ENCODE data around the gene MUC5B. TPM values are rescaled to one million over a fixed set of nuclear protein-coding genes. Genes with fewer than 3 reads are reported as not detected.
"Not testable (repeated sequence)": the region's sequence is repeated elsewhere in the genome, so short reads cannot be mapped to it uniquely, and the experiment has no call there.

Gene MUC5B
- total RNA-seq, 1 experiment from 2014 or later: 24.3 TPM

DNA sequence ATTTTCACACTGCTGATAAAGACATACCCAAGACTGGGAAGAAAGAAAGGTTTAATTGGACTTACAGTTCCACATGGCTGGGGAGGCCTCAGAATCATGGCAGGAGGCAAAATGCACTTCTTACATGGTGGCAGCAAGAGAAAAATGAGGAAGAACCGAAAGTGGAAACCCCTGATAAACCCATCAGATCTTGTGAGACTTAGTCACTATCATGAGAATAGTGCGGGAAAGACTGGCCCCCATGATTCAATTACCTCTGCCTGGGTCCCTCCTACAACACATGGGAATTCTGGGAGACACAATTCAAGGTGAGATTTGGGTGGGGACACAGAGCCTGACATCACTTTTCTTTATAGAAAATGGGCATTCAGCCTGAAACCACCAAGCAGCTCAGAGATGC is 44.1 kb downstream of the MUC5B start:
- H3K9me3 ChIP-seq (ENCODE audit: low read length); H3K9me2 ChIP-seq (replicated peaks; ENCODE audit: low read length); H3K9ac ChIP-seq (ENCODE audit: low read length); POLR2A ChIA-PET (ENCODE audit: unreplicated experiment); H3K27me3 ChIP-seq (ENCODE audit: low read length); H3F3A ChIP-seq (ENCODE audit: low read length, unreplicated experiment); H2AFZ ChIP-seq (ENCODE audit: low read length); BruUV-seq (replicated peaks); H3K36me3 ChIP-seq (ENCODE audit: low read depth, low read length); H3K79me2 ChIP-seq (ENCODE audit: low read length); DNase-seq; intact Hi-C loops (cut with micrococcal nuclease); H3K4me2 ChIP-seq (ENCODE audit: low read length); H4K20me1 ChIP-seq (ENCODE audit: low read length); CTCF ChIA-PET; H3K27ac ChIP-seq (ENCODE audit: low read length); H3K4me3 ChIP-seq (ENCODE audit: low read length); ATAC-seq: not testable (repeated sequence)
- peaks cover 12% of the 10 kb centered on the region for H3K4me1 ChIP-seq (ENCODE audit: insufficient read depth, low read length)

DNA sequence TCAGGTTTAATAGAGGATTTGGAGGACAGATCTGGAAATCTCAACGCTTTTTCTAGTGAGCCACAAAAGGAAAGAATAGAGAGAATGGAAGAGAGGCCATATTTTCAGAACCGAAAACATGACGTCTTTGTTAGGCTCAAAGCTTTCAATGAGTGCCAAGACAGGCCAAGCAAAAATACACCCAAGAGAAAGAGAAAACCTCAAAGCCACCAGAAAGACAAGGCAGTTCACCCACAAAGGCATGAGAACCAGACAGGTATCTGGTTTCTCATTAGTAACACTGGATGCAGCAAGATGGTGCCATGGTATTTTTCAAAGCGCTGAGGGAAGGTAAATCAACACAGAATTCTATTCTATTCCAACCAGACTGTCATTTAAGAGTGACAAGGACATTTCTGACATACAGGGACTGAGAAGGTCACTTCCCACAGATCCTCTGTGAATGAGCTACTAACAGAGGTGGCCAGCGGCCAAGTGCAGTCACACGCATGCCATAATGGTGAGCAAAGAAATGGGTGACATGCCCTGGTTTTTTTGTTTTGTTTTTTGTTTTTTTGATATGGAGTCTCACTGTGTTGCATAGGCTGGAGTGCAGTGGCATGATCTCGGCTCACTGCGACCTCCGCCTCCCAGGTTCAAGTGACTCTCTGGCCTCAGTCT is 44.7 kb downstream of the MUC5B start:
- ChIA-PET CTCF (no interaction called here), POLR2A (ENCODE audit: unreplicated experiment) (no interaction called here)
- Histone ChIP-seq H3K9me2 (replicated peaks; ENCODE audit: low read length) (no peaks in the 10 kb centered on the region), H3K36me3 (ENCODE audit: low read depth, low read length) (no peaks in the 10 kb centered on the region), H4K20me1 (ENCODE audit: low read length) (no peaks in the 10 kb centered on the region), H2AFZ (ENCODE audit: low read length) (no peak overlapping the region), H3K9me3 (ENCODE audit: low read length) (no peaks in the 10 kb centered on the region), H3K4me1 (ENCODE audit: insufficient read depth, low read length) (peaks cover 7% of the 10 kb centered on the region; the same call in 1 of the 2 replicates), H3K4me2 (ENCODE audit: low read length) (no peak overlapping the region), H3K27me3 (ENCODE audit: low read length) (no peaks in the 10 kb centered on the region), H3F3A (ENCODE audit: low read length, unreplicated experiment) (no peaks in the 10 kb centered on the region), H3K27ac (ENCODE audit: low read length) (no peak overlapping the region), H3K4me3 (ENCODE audit: low read length) (no peak overlapping the region), H3K9ac (ENCODE audit: low read length) (no peak overlapping the region), H3K79me2 (ENCODE audit: low read length) (no peaks in the 10 kb centered on the region)
- no peak for TF ChIP-seq EZH2 (IDR thresholded peaks at IDR 0.05; ENCODE audit: low read length, unreplicated experiment)
- TF ChIP-seq, protein P1, sequence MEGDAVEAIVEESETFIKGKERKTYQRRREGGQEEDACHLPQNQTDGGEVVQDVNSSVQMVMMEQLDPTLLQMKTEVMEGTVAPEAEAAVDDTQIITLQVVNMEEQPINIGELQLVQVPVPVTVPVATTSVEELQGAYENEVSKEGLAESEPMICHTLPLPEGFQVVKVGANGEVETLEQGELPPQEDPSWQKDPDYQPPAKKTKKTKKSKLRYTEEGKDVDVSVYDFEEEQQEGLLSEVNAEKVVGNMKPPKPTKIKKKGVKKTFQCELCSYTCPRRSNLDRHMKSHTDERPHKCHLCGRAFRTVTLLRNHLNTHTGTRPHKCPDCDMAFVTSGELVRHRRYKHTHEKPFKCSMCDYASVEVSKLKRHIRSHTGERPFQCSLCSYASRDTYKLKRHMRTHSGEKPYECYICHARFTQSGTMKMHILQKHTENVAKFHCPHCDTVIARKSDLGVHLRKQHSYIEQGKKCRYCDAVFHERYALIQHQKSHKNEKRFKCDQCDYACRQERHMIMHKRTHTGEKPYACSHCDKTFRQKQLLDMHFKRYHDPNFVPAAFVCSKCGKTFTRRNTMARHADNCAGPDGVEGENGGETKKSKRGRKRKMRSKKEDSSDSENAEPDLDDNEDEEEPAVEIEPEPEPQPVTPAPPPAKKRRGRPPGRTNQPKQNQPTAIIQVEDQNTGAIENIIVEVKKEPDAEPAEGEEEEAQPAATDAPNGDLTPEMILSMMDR (conservative IDR thresholded peaks at IDR 0.05; ENCODE audit: low read depth, low read length): no peak
- no peak for TF ChIP-seq EZH2phosphoT487 (IDR thresholded peaks at IDR 0.05; ENCODE audit: borderline replicate concordance, low read length)
- no TSS peak for BruUV-seq (replicated peaks)
- DNase-seq (no peak), ATAC-seq (no peak)
- intact Hi-C loops (cut with micrococcal nuclease): no loop called here

DNA sequence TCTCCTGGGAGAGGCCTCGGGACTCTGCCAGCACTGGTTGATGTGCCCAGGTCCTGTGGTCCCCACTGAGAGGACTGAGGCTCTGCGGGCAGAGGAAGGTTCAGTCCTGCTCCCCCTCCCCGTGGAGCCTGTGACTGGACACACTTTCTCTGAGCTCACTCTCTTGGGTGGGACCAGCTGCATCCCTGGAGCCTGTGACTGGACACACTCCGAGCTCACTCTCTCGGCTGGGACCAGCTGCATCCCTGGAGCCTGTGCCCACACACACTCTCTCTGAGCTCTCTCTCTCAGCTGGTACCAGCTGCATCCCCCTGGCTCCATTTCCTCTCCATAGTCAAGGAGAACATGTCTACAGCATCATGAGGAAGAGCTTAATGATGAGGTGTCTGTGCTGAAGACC is 47.1 kb downstream of the MUC5B start:
- CTCF ChIA-PET: no interaction called here
- no TSS peak for BruUV-seq (replicated peaks)
- Histone ChIP-seq H3K9ac (ENCODE audit: low read length) (no peak overlapping the region), H3K4me3 (ENCODE audit: low read length) (no peak overlapping the region), H3K79me2 (ENCODE audit: low read length) (no peaks in the 10 kb centered on the region), H3K27me3 (ENCODE audit: low read length) (no peaks in the 10 kb centered on the region), H4K20me1 (ENCODE audit: low read length) (no peaks in the 10 kb centered on the region), H3K4me1 (ENCODE audit: insufficient read depth, low read length) (no peaks in the 10 kb centered on the region), H3K9me3 (ENCODE audit: low read length) (no peaks in the 10 kb centered on the region), H3K4me2 (ENCODE audit: low read length) (no peak overlapping the region), H2AFZ (ENCODE audit: low read length) (no peak overlapping the region), H3K9me2 (replicated peaks; ENCODE audit: low read length) (no peaks in the 10 kb centered on the region), H3F3A (ENCODE audit: low read length, unreplicated experiment) (no peaks in the 10 kb centered on the region), H3K36me3 (ENCODE audit: low read depth, low read length) (no peaks in the 10 kb centered on the region), H3K27ac (ENCODE audit: low read length) (no peak overlapping the region)
- TF ChIP-seq, protein P1 (conservative IDR thresholded peaks at IDR 0.05; ENCODE audit: low read depth, low read length): no peak
- no peak for TF ChIP-seq EZH2phosphoT487 (IDR thresholded peaks at IDR 0.05; ENCODE audit: borderline replicate concordance, low read length)
- no peak for TF ChIP-seq EZH2 (IDR thresholded peaks at IDR 0.05; ENCODE audit: low read length, unreplicated experiment)
- intact Hi-C loops (cut with micrococcal nuclease): no loop called here
- DNase-seq (no peak), ATAC-seq (no peak)
- POLR2A ChIA-PET (ENCODE audit: unreplicated experiment): no interaction called here

Data from PC-3 (cell line).